Karpas-422 (cell line): ENCODE results near the gene DAPK3. TPM values are rescaled to one million over a fixed set of nuclear protein-coding genes. Genes with fewer than 3 reads are reported as not detected.
A peak's percentile ranks its signal among the peaks of the same experiment; 100 is the strongest.

Source experiments
- DNase-seq: peaks from one replicate; pipeline ENCODE4 v3.0.0-alpha.2; 2015
- H2AFZ ChIP-seq: fragments of 200-600 bp; sonication (generic); 2 replicates; pipeline ENCODE4 v1.6.1; 2014; ENCODE audit warnings: antibody characterized with exemption, low read length, mixed read lengths
- H3K27ac ChIP-seq: fragments of 200-600 bp; sonication (generic); 2 replicates; pipeline ENCODE4 v1.5.1; 2014; ENCODE audit warnings: mild to moderate bottlenecking, low read length, moderate library complexity
- H3K27me3 ChIP-seq: fragments of 200-600 bp; sonication (generic); 2 replicates; pipeline ENCODE4 v1.6.1; 2014; ENCODE audit warnings: low read length, mixed read lengths
- H3K36me3 ChIP-seq: fragments of 200-600 bp; sonication (generic); 2 replicates; pipeline ENCODE4 v1.6.1; 2014; ENCODE audit warnings: low read length, mixed read lengths; ENCODE audit not compliant: insufficient read depth
- H3K4me1 ChIP-seq: fragments of 200-600 bp; sonication (generic); 2 replicates; pipeline ENCODE4 v1.6.1; 2014; ENCODE audit warnings: mild to moderate bottlenecking, low read length, mixed read lengths
- H3K4me2 ChIP-seq: fragments of 200-600 bp; sonication (generic); 2 replicates; pipeline ENCODE4 v1.6.1; 2014; ENCODE audit warnings: low read length, low read depth, mild to moderate bottlenecking; ENCODE audit not compliant: poor library complexity, severe bottlenecking
- H3K4me3 ChIP-seq: fragments of 200-600 bp; sonication (generic); 2 replicates; pipeline ENCODE4 v1.5.1; 2014; ENCODE audit warnings: mild to moderate bottlenecking, antibody characterized with exemption, low read length, mixed read lengths
- H3K79me2 ChIP-seq: fragments of 200-600 bp; sonication (generic); 2 replicates; pipeline ENCODE4 v1.6.1; 2014; ENCODE audit warnings: mild to moderate bottlenecking, low read length, mixed read lengths
- H3K9ac ChIP-seq: fragments of 200-600 bp; sonication (generic); 2 replicates; pipeline ENCODE4 v1.6.0; 2014; ENCODE audit warnings: low read length
- H3K9me2 ChIP-seq: fragments of 200-600 bp; sonication (generic), shearing (Covaris generic); replicated peaks from 2 replicates; pipeline ENCODE4 v1.6.0; 2014; ENCODE audit warnings: mild to moderate bottlenecking, low read length, moderate library complexity; ENCODE audit not compliant: insufficient read depth
- H3K9me3 ChIP-seq: fragments of 300-700, 200-600 bp; sonication (generic); 2 replicates; pipeline ENCODE4 v1.6.1; 2014; ENCODE audit warnings: low read length, mixed read lengths
- H4K20me1 ChIP-seq: fragments of 200-600 bp; sonication (generic); 2 replicates; pipeline ENCODE4 v1.6.1; 2014; ENCODE audit warnings: mild to moderate bottlenecking, antibody characterized with exemption, low read length, low read depth; ENCODE audit not compliant: insufficient read depth
- total RNA-seq: library from RNA; depleted of rRNA; stranded (reverse); fragments of >200 nt; shearing (Covaris generic); gene quantifications from 2 replicates; pipeline ENCODE4 v1.2.3, GENCODE V29; 2014; ENCODE audit warnings: low replicate concordance; rRNA removed

The DAPK3 gene
- total RNA-seq = 17.2 and 52.5 TPM in 2 replicates

GRCh38 chr19:3970808-3971598 lies at the start of gene DAPK3:
Gene DAPK3, minus strand, starts transcription at chr19:3971099. Its CDS starts 1,364 bp downstream, at chr19:3969735.
- peaks cover 24% of the 10 kb centered on the region for H3K79me2 ChIP-seq
- no peaks in the 10 kb centered on the region for H3K27me3 ChIP-seq
- H3K4me2 ChIP-seq = peak within 1 kb of the TSS; percentile 92
- no peak within 1 kb of the TSS for H2AFZ ChIP-seq
- H3K9me2 ChIP-seq = no peaks in the 10 kb centered on the region
- peak within 1 kb of the TSS; percentile 94 for H3K4me3 ChIP-seq
- H3K4me1 ChIP-seq = peaks cover 15% of the 10 kb centered on the region
- H4K20me1 ChIP-seq = peaks cover 16% of the 10 kb centered on the region; the same call in 1 of the 2 replicates
- no peaks in the 10 kb centered on the region for H3K9me3 ChIP-seq
- DNase-seq = peak; percentile 99
- H3K27ac ChIP-seq = peak within 1 kb of the TSS; percentile 65
- H3K36me3 ChIP-seq = peaks cover 10% of the 10 kb centered on the region; the same call in 1 of the 2 replicates
- peak within 1 kb of the TSS; percentile 96 for H3K9ac ChIP-seq

- Histone ChIP-seq H3K4me2 (no peak overlapping the region), H3K36me3 (no peaks in the 10 kb centered on the region), H3K4me1 (0 out of 2 replicates have a peak, but pooled peaks cover 2% of the 10 kb centered on the region), H3K27me3 (no peaks in the 10 kb centered on the region), H2AFZ (no peak overlapping the region), H3K27ac (no peak overlapping the region), H3K79me2 (peaks cover 25% of the 10 kb centered on the region), H3K9me2 (no peaks in the 10 kb centered on the region), H3K4me3 (no peak overlapping the region), H3K9me3 (no peaks in the 10 kb centered on the region), H3K9ac (no peak overlapping the region), H4K20me1 (peaks cover 8% of the 10 kb centered on the region; the same call in 1 of the 2 replicates)
- DNase-seq = no peak
These were observed 48.7 kb upstream of the DAPK3 start for GRCh38 chr19:4019578-4019977.

- Histone ChIP-seq H3K4me1 (0 out of 2 replicates have a peak, but pooled peaks cover 2% of the 10 kb centered on the region), H3K36me3 (no peaks in the 10 kb centered on the region), H2AFZ (no peak overlapping the region), H3K4me2 (no peak overlapping the region), H4K20me1 (peaks cover 13% of the 10 kb centered on the region; the same call in 1 of the 2 replicates), H3K27me3 (no peaks in the 10 kb centered on the region), H3K27ac (no peak overlapping the region), H3K9ac (no peak overlapping the region), H3K79me2 (peaks cover 26% of the 10 kb centered on the region), H3K9me2 (no peaks in the 10 kb centered on the region), H3K4me3 (no peak overlapping the region), H3K9me3 (no peaks in the 10 kb centered on the region)
- no peak for DNase-seq
These were observed 48.0 kb upstream of the DAPK3 start for GRCh38 chr19:4018775-4019504.

GRCh38 chr19:4018140-4018613 lies 47.3 kb upstream of the DAPK3 start:
- H4K20me1 ChIP-seq = peaks cover 13% of the 10 kb centered on the region; the same call in 1 of the 2 replicates
- H3K4me2 ChIP-seq = no peak overlapping the region
- H3K27ac ChIP-seq = no peak overlapping the region
- H3K9me2 ChIP-seq = no peaks in the 10 kb centered on the region
- H3K9me3 ChIP-seq = no peaks in the 10 kb centered on the region
- no peak overlapping the region for H3K4me3 ChIP-seq
- H3K9ac ChIP-seq = no peak overlapping the region
- H3K27me3 ChIP-seq = no peaks in the 10 kb centered on the region
- DNase-seq = no peak
- H3K36me3 ChIP-seq = no peaks in the 10 kb centered on the region
- H2AFZ ChIP-seq = no peak overlapping the region
- H3K4me1 ChIP-seq = 0 out of 2 replicates have a peak, but pooled peaks cover 2% of the 10 kb centered on the region
- H3K79me2 ChIP-seq = peaks cover 26% of the 10 kb centered on the region

- Histone ChIP-seq H2AFZ (no peak overlapping the region), H3K9ac (no peak overlapping the region), H3K36me3 (no peaks in the 10 kb centered on the region), H3K79me2 (peaks cover 26% of the 10 kb centered on the region), H3K27me3 (no peaks in the 10 kb centered on the region), H3K4me3 (no peak overlapping the region), H3K27ac (no peak overlapping the region), H3K4me1 (0 out of 2 replicates have a peak, but pooled peaks cover 2% of the 10 kb centered on the region), H4K20me1 (peaks cover 13% of the 10 kb centered on the region; the same call in 1 of the 2 replicates), H3K9me2 (no peaks in the 10 kb centered on the region), H3K4me2 (no peak overlapping the region), H3K9me3 (no peaks in the 10 kb centered on the region)
- no peak for DNase-seq
These were observed 46.2 kb upstream of the DAPK3 start for GRCh38 chr19:4016903-4017638.

GRCh38 chr19:4016486-4016885 lies 45.6 kb upstream of the DAPK3 start:
- Histone ChIP-seq H3K79me2 (peaks cover 26% of the 10 kb centered on the region), H3K4me2 (no peak overlapping the region)
- no peak for DNase-seq

GRCh38 chr19:4015705-4016402 lies 45.0 kb upstream of the DAPK3 start:
- Histone ChIP-seq H2AFZ (no peak overlapping the region), H4K20me1 (peaks cover 18% of the 10 kb centered on the region; the same call in 1 of the 2 replicates), H3K4me1 (no peaks in the 10 kb centered on the region), H3K27ac (no peak overlapping the region), H3K9me2 (no peaks in the 10 kb centered on the region), H3K27me3 (no peaks in the 10 kb centered on the region), H3K36me3 (no peaks in the 10 kb centered on the region), H3K9me3 (no peaks in the 10 kb centered on the region), H3K79me2 (peaks cover 31% of the 10 kb centered on the region), H3K4me3 (no peak overlapping the region), H3K4me2 (no peak overlapping the region), H3K9ac (no peak overlapping the region)
- no peak for DNase-seq

More at GRCh38 chr19:4016486-4016885, 45.6 kb upstream of the DAPK3 start:
- Histone ChIP-seq H3K4me1 (no peaks in the 10 kb centered on the region), H3K36me3 (no peaks in the 10 kb centered on the region), H3K27ac (no peak overlapping the region), H3K27me3 (no peaks in the 10 kb centered on the region), H2AFZ (no peak overlapping the region), H3K9me2 (no peaks in the 10 kb centered on the region), H3K9ac (no peak overlapping the region), H3K9me3 (no peaks in the 10 kb centered on the region), H3K4me3 (no peak overlapping the region), H4K20me1 (peaks cover 13% of the 10 kb centered on the region; the same call in 1 of the 2 replicates)
